ENCODE results near the gene MEPCE. TPM values are rescaled to one million over a fixed set of nuclear protein-coding genes. Genes with fewer than 3 reads are reported as not detected.

The MEPCE gene
- polyA plus RNA-seq, 1 donor (not counting 4 experiments of a cell fraction or from before 2014, with no cell fraction given): 10.6 TPM

DNA sequence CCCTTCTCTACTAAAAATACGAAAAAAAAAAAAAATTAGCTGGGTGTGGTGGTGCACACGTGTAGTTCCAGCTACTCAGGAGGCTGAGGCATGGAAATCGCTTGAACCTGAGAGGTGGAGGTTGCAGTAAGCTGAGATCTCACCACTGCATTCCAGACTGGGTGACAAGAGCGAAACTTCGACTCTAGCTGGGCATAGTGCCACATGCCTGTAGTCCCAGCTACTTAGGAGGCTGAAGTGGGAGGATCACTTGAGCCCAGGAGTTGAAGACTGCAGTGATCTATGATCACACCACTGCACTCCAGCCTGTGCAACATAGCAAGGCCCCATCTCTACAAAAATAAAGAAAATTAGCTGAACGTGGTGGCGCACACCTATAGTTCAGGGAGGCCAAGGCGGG, 35.7 kb downstream of the MEPCE start:
- no peaks in the 10 kb centered on the region for H3K4me1 ChIP-seq (ENCODE audit: control insufficient read depth, extremely low read depth, insufficient read depth, low read length)
- H2AFZ ChIP-seq (ENCODE audit: control insufficient read depth, low read length): no peak overlapping the region
- DNase-seq (ENCODE audit: low read depth, low spot score) (no peak), FAIRE-seq (no peak)
- no peaks in the 10 kb centered on the region for H3K27me3 ChIP-seq (ENCODE audit: control insufficient read depth, extremely low read depth, insufficient read depth, low read length)
- TF ChIP-seq EZH2 (IDR thresholded peaks at IDR 0.05; ENCODE audit: low read length): no peak
- TF ChIP-seq, protein P1, sequence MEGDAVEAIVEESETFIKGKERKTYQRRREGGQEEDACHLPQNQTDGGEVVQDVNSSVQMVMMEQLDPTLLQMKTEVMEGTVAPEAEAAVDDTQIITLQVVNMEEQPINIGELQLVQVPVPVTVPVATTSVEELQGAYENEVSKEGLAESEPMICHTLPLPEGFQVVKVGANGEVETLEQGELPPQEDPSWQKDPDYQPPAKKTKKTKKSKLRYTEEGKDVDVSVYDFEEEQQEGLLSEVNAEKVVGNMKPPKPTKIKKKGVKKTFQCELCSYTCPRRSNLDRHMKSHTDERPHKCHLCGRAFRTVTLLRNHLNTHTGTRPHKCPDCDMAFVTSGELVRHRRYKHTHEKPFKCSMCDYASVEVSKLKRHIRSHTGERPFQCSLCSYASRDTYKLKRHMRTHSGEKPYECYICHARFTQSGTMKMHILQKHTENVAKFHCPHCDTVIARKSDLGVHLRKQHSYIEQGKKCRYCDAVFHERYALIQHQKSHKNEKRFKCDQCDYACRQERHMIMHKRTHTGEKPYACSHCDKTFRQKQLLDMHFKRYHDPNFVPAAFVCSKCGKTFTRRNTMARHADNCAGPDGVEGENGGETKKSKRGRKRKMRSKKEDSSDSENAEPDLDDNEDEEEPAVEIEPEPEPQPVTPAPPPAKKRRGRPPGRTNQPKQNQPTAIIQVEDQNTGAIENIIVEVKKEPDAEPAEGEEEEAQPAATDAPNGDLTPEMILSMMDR (optimal IDR thresholded peaks at IDR 0.05 in 1 of 3, IDR thresholded peaks at IDR 0.05 in 1 of 3, conservative IDR thresholded peaks at IDR 0.05 in 1 of 3; ENCODE audit: extremely low read depth in 1 of 3, insufficient read depth in 2 of 3, low read length in 3 of 3): no peak
- no peak overlapping the region for H3K4me3 ChIP-seq (ENCODE audit: control insufficient read depth in 2 of 3, extremely low read depth in 1 of 3, insufficient read depth in 2 of 3, low read depth in 1 of 3, low read length in 3 of 3)
- no peaks in the 10 kb centered on the region for H3K9me1 ChIP-seq (ENCODE audit: control insufficient read depth, extremely low read depth, insufficient read depth, low read length)
- H3K79me2 ChIP-seq (ENCODE audit: control insufficient read depth, insufficient read depth, low read length): no peaks in the 10 kb centered on the region
- H3K4me2 ChIP-seq (ENCODE audit: control insufficient read depth, extremely low read depth, insufficient read depth, low read depth, low read length): no peak overlapping the region
- H3K27ac ChIP-seq (ENCODE audit: control insufficient read depth, insufficient read depth, low read length): no peak overlapping the region
- H3K9ac ChIP-seq (ENCODE audit: control insufficient read depth, extremely low read depth, insufficient read depth, low read length): no peak overlapping the region
- dilution Hi-C loops (cut with MboI; ENCODE audit: extremely low pct_ligation_motif_present, low sequenced_read_pairs): no loop called here
- peaks cover 11 to 20% of the 10 kb centered on the region in 2 experiments for H3K36me3 ChIP-seq (ENCODE audit: control insufficient read depth in 2 of 2, extremely low read depth in 1 of 2, insufficient read depth in 2 of 2, low read length in 2 of 2)
- no peaks in the 10 kb centered on the region for H3K9me3 ChIP-seq (ENCODE audit: control insufficient read depth, low read depth, low read length)
- no peaks in the 10 kb centered on the region for H4K20me1 ChIP-seq (ENCODE audit: control insufficient read depth, extremely low read depth, insufficient read depth, low read length)

DNA sequence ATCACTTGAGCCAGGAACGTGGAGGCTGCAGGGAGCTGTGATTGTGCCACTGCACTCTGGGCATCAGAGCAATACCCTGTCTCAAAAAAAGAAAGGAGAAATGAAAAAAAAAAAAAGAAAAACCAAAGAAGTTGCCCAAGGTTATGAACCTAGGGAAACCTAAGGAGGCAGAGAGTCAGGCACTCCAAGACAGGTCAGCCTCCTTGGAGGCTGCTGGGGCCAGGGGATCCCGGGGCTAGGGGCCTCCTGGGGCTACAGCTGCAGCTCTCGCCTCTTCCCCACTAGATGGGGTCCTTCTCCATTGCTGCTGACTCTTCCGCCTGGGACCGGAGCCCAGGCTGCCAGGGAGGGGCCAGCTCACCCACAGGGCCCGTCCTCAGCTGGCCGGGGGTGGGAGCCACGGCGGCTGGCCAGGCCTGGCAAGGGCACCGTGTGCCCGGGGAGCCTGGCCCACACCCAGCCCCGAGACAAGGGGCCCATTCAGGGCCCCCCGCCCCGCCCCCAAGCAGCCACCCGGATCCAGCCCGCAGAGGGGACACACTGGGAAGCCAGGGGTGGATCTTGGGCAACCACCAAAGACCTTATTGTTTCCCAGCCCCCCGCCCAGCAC, 36.2 kb downstream of the MEPCE start:
- no peak for FAIRE-seq
- Histone ChIP-seq H3K4me3 (ENCODE audit: control insufficient read depth in 2 of 3, extremely low read depth in 1 of 3, insufficient read depth in 2 of 3, low read depth in 1 of 3, low read length in 3 of 3) (no peak overlapping the region), H3K4me2 (ENCODE audit: control insufficient read depth, extremely low read depth, insufficient read depth, low read depth, low read length) (no peak overlapping the region)

More for the DNA sequence above, 36.2 kb downstream of the MEPCE start:
- H3K4me1 ChIP-seq (ENCODE audit: control insufficient read depth, extremely low read depth, insufficient read depth, low read length): no peaks in the 10 kb centered on the region
- H3K36me3 ChIP-seq (ENCODE audit: control insufficient read depth in 2 of 2, extremely low read depth in 1 of 2, insufficient read depth in 2 of 2, low read length in 2 of 2): peaks cover 11 to 18% of the 10 kb centered on the region in 2 experiments
- H3K79me2 ChIP-seq (ENCODE audit: control insufficient read depth, insufficient read depth, low read length): no peaks in the 10 kb centered on the region
- H3K9me3 ChIP-seq (ENCODE audit: control insufficient read depth, low read depth, low read length): no peaks in the 10 kb centered on the region
- H3K27ac ChIP-seq (ENCODE audit: control insufficient read depth, insufficient read depth, low read length): no peak overlapping the region
- no peaks in the 10 kb centered on the region for H3K9me1 ChIP-seq (ENCODE audit: control insufficient read depth, extremely low read depth, insufficient read depth, low read length)
- no peak overlapping the region for H3K9ac ChIP-seq (ENCODE audit: control insufficient read depth, extremely low read depth, insufficient read depth, low read length)
- dilution Hi-C loops (cut with MboI; ENCODE audit: extremely low pct_ligation_motif_present, low sequenced_read_pairs): no loop called here
- H3K27me3 ChIP-seq (ENCODE audit: control insufficient read depth, extremely low read depth, insufficient read depth, low read length): no peaks in the 10 kb centered on the region
- no peak for DNase-seq (ENCODE audit: low read depth, low spot score)
- TF ChIP-seq, protein P1 (optimal IDR thresholded peaks at IDR 0.05 in 1 of 3, IDR thresholded peaks at IDR 0.05 in 1 of 3, conservative IDR thresholded peaks at IDR 0.05 in 1 of 3; ENCODE audit: extremely low read depth in 1 of 3, insufficient read depth in 2 of 3, low read length in 3 of 3): peak; percentile 20 to 57 (median 43)
- TF ChIP-seq EZH2 (IDR thresholded peaks at IDR 0.05; ENCODE audit: low read length): no peak
- no peaks in the 10 kb centered on the region for H4K20me1 ChIP-seq (ENCODE audit: control insufficient read depth, extremely low read depth, insufficient read depth, low read length)
- no peak overlapping the region for H2AFZ ChIP-seq (ENCODE audit: control insufficient read depth, low read length)
